Esophagus muscularis mucosa (tissue), 4 donors: Measurements from ENCODE around the gene PPP1R3D.

Experiments
- CTCF ChIP-seq, 3 experiments: fragments of 200-600 bp in 2 of 3; fragments of 450-650 bp in 1 of 3; sonication (generic) in 2 of 3; IDR thresholded peaks; one replicate each; pipeline ENCODE4 v1.5.1; 2017 to 2019; ENCODE audit warnings: antibody characterized with exemption in 3 of 3, mild to moderate bottlenecking in 2 of 3, moderate library complexity in 1 of 3
- EP300 ChIP-seq: sonication (generic); formaldehyde crosslinking; IDR thresholded peaks from one replicate; pipeline ENCODE4 v1.6.1; 2017; ENCODE audit warnings: antibody characterized with exemption
- POLR2A ChIP-seq: fragments of 450-650 bp; IDR thresholded peaks from one replicate; pipeline ENCODE4 v1.6.1; 2017; ENCODE audit warnings: antibody characterized with exemption, moderate library complexity, mild to moderate bottlenecking, low read depth
- POLR2AphosphoS5 ChIP-seq, 2 donors: sonication (generic); formaldehyde crosslinking; IDR thresholded peaks; one replicate each; pipeline ENCODE4 v1.6.1; 2017; ENCODE audit warnings: antibody characterized with exemption in 2 of 2

GRCh38 chr20:59966428-59966827, 26.3 kb upstream of the PPP1R3D start:
- TF ChIP-seq CTCF (IDR thresholded peaks at IDR 0.05) (no peak), POLR2A (no peak), POLR2AphosphoS5 (IDR thresholded peaks at IDR 0.05) (no peak), EP300 (no peak)
